GM18511 (cell line): ENCODE data around the gene CRLF1.

Experiments
- ATAC-seq: cut with Tn5 transposase; IDR thresholded peaks from one replicate; pipeline ENCODE4 v1.9.1; 2021; ENCODE audit warnings: mild to moderate bottlenecking, moderate library complexity; ENCODE audit not compliant: unreplicated experiment

Gene CRLF1

DNA sequence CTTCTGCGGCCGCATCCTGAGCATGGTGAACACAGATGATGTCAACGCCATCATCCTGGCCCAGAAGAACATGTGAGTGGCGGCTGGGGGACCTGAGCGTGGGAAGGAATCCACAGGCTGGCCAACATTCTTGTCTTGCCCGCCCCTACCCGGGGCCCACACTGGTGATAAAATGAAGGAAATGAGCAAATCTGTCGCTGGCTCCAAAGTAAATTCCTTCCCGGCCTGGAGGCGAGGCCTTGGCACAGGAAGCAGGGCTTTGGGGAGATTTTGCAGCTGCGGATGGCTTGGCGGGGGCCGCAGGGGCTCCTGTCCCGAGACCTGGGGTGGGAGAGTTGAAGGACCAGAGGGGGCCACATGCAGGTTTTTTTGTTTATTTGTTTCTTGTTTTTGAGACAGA is 44.5 kb downstream of the CRLF1 start:
- ATAC-seq = no peak

DNA sequence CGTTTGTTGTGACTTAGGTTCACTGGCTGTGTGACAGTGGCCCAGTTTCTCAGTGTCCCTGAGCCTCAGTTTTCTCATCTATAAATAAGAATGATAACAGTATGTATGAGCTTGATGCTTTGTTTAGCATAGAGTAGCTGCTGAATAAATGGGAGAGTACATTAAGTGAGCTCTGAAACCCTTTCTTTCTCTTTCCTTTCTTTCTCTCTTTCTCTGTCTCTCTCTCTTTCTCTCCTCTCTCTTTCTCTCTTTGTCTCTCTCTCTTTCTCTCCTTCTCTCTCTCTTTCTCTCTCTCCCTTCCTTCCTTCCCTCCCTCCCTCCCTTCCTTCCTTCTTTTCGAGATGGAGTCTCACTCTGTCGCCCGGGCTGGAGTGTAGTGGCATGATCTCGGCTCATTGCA is 46.9 kb downstream of the CRLF1 start:
- ATAC-seq = no peak

DNA sequence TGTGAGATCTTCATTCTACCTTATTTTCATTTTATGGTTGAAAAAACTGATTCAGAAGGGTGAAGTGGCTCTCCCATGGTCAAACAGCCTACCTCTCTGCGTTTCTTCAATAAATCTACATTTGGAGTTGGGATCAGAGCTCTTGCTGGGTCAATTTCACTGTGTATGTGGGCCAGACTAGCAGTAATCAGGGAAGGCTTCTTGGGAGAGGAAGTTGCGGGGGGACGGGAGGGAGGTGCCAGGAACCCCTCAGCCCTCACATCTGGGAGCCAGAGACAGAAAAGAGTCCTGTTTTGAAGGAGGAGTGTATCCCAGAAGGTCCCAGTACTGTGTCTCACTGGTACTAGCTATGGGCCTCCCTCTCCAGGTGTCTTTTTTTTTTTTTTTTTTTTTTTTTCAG is 48.0 kb downstream of the CRLF1 start:
- ATAC-seq = no peak

DNA sequence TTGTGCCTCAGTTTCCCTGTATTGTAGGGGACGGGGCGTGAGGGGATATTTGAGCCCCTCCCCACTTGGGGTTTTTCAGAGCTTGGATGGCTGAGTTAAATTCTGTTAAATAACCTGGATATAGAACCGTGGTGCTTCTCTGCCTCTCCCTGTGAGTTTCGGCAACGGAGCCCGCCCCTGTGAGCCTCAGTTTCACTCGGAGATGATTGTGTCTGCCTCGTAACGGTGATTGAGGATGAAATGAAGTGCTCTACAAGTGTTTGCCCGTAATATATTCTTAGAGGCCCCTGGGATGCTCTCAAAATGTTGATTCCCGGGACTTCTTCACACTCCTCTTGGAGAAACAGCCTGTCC is 48.4 kb downstream of the CRLF1 start:
- no peak for ATAC-seq

DNA sequence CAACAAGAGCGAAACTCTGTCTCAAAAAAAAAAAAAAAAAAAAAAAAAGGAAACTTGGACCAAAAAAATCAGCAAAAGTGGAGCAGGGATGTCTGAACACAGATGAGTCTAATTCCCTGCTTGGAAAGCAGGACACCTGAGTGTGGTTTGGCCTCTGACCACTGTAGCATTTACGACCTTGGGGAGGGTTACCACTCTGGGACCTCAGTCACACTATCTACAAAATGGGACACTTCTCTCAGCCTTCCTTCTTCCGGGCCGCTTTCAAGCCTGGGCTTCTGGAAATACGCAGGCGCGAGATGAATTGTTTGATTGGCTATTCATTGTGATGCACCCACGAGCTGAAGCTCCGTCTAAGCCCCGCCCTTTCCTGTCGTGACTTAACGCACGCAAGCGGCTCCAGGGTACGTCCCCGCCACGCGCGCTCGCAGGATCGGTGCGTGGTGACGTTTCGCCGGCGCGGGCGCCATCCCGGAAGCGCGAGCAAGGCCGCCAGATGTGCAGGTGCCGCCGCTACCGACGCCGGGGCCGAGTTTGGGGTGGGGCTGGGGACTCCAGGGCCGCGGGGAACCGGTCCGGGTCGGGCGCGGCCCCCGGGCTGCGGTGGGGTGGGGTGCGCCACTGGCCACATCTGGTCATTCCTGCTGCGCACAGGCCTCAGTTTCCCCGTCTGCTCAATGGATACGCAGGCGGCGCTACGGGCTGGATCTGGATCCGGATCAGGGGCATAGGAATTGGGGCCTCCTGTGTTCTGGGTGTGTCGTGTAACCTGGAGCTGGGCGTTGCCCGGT is 49.0 kb downstream of the CRLF1 start, which contains the start of gene KXD1:
Gene KXD1, plus strand, starts transcription at position 460 of the 791 bp plus-strand sequence. CDS start 4,187 bp downstream, outside the sequence.
- ATAC-seq = peak; percentile 94

DNA sequence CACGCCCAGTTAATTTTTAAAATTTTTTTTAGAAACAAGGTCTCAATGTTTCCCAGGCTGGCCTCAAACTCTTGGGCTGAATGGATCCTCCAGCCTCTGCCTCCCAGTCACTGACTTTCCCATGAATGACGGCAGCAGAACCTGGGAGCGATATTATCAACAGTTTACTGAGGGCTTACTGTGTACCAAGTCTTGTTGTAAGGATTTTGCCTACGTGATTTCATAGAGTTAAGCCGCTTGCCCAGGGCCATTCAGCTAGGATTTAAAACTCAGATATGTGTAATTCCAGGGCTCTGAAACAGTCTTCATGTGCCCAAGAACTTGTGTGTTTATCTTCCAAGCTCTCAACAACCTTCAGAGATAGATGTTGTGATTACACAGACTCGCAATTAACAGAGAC is 55.0 kb downstream of the CRLF1 start:
- ATAC-seq = no peak

DNA sequence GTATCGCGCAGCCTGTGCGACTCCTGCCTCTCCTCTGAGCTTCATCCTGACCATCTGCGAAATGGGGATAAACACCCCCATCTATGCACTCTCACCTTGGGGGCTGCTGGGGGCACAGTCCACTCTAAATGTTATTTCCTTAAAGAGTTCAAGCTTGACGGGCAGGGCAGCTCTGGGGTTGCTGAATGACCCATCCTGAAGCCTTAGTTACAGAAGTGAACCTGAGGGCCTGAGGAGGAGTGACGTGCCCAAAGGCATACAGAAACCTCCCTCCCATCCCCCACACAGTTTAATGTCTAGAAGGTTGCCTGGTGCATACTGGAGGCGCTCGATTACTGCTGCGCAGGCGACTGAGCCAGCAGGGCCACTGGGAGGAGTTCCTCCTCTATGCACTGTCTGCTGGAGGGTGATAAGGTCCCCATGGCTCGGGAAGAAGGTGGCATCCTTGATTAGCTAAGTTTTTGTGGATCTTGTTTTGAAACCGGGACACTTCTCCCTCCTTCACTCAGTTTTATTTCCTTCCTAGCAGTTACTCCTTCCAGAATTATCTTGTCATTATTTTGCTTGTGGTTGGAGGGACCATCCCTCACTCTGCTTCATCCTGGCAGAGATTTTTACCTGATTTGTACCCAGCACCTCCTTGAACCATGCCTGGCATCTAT is 62.7 kb downstream of the CRLF1 start:
- peak; percentile 81 for ATAC-seq
